ENCODE measurements around the gene EML6. TPM values are rescaled to one million over a fixed set of nuclear protein-coding genes. Genes with fewer than 3 reads are reported as not detected.
A peak's percentile ranks its signal among the peaks of the same experiment; 100 is the strongest.

EML6 gene
- polyA plus RNA-seq, 2 of the 4 experiments (the other 2 are of a cell fraction), result 1.4 to 1.5 TPM

GRCh38 chr2:54965425-54965824 lies 242.0 kb downstream of the EML6 start:
- Histone ChIP-seq H3K27ac (no peak overlapping the region), H3K4me3 (no peak overlapping the region), H3K4me1 (no peaks in the 10 kb centered on the region), H3K4me2 (no peak overlapping the region), H3K9me3 (no peaks in the 10 kb centered on the region)
- ATAC-seq (no peak), FAIRE-seq (no peak), DNase-seq (ENCODE audit: low read depth in 1 of 2, low spot score in 1 of 2) (no peak)
- CTCF ChIA-PET, result interaction anchor here (0.7 to 2.1 kb wide), 4 partner anchors 9 to 203 kb away, joined by 3 to 7 read pairs (median 4); no protein-coding TSS in a partner anchor
- WGBS (ENCODE audit: missing lambda C conversion rate), result 96% methylated on average over 6 of the region's 6 CpGs
- POLR2A ChIA-PET, result no interaction called here
- TF ChIP-seq CEBPB (IDR thresholded peaks at IDR 0.05) (no peak), EHF (CRISPR knock-in tag; IDR thresholded peaks at IDR 0.05) (no peak), HOXB13 (CRISPR knock-in tag; IDR thresholded peaks at IDR 0.05; ENCODE audit: low read depth) (no peak), RFX5 (IDR thresholded peaks at IDR 0.05) (no peak), PHF8 (IDR thresholded peaks at IDR 0.05; ENCODE audit: borderline replicate concordance, low read depth) (no peak), MAZ (IDR thresholded peaks at IDR 0.05; ENCODE audit: borderline replicate concordance, low read depth, low read length) (no peak), RAD21 (conservative IDR thresholded peaks at IDR 0.05 in 1 of 2, IDR thresholded peaks at IDR 0.05 in 1 of 2) (no peak), ESRRA (IDR thresholded peaks at IDR 0.05; ENCODE audit: borderline replicate concordance, low read length) (no peak), GATA3 (IDR thresholded peaks at IDR 0.05; ENCODE audit: borderline replicate concordance) (no peak)
- TF ChIP-seq, protein P1, sequence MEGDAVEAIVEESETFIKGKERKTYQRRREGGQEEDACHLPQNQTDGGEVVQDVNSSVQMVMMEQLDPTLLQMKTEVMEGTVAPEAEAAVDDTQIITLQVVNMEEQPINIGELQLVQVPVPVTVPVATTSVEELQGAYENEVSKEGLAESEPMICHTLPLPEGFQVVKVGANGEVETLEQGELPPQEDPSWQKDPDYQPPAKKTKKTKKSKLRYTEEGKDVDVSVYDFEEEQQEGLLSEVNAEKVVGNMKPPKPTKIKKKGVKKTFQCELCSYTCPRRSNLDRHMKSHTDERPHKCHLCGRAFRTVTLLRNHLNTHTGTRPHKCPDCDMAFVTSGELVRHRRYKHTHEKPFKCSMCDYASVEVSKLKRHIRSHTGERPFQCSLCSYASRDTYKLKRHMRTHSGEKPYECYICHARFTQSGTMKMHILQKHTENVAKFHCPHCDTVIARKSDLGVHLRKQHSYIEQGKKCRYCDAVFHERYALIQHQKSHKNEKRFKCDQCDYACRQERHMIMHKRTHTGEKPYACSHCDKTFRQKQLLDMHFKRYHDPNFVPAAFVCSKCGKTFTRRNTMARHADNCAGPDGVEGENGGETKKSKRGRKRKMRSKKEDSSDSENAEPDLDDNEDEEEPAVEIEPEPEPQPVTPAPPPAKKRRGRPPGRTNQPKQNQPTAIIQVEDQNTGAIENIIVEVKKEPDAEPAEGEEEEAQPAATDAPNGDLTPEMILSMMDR (IDR thresholded peaks at IDR 0.05), result no peak
- TF ChIP-seq, protein P2, sequence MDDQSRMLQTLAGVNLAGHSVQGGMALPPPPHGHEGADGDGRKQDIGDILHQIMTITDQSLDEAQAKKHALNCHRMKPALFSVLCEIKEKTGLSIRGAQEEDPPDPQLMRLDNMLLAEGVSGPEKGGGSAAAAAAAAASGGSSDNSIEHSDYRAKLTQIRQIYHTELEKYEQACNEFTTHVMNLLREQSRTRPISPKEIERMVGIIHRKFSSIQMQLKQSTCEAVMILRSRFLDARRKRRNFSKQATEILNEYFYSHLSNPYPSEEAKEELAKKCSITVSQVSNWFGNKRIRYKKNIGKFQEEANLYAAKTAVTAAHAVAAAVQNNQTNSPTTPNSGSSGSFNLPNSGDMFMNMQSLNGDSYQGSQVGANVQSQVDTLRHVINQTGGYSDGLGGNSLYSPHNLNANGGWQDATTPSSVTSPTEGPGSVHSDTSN (IDR thresholded peaks at IDR 0.05), result no peak

DNA sequence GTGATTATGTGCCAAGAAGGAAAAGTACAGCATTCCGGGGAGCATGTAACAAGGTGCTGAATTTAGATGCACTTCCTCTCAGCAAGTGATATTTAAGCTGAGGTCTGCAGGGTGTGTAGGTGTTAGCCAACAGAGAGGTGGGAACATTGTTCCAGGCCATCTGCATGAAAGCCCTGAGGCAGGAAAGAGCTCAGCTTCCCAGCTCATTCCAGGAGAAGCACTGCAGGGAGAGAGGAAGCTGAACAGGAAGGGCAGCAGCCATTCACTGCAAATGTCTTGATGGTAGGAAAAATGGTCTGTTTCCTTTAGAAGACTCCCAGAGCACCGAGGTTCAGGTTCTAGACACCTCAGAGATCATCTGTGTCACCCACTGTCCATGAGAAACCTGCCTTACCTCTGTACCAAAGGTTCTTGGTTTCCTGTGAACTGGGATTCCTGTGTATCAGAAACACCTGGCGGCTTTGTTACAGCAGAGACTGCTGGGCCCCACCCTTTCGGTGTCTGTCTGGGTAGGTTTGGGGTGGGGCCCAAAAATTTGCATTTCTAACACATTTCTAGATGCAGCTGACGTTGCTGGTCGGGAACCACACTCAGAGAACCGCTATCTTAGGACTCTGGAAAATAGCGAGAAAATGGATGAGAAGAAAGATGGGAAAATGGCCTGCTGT lies 242.8 kb downstream of the EML6 start:
- H3K27ac ChIP-seq, result no peak overlapping the region

More for the DNA sequence above, 242.8 kb downstream of the EML6 start:
- WGBS (ENCODE audit: missing lambda C conversion rate), result 90% methylated on average over 8 of the region's 8 CpGs
- no peak overlapping the region for H3K4me2 ChIP-seq
- CTCF ChIA-PET, result interaction anchor here (0.6 to 2.4 kb wide), 5 partner anchors 10 to 210 kb away, joined by 3 to 7 read pairs (median 7); no protein-coding TSS in a partner anchor
- POLR2A ChIA-PET, result no interaction called here
- no peaks in the 10 kb centered on the region for H3K4me1 ChIP-seq
- TF ChIP-seq POLR2AphosphoS2 (conservative IDR thresholded peaks at IDR 0.05; ENCODE audit: low read length) (no peak), HES2 (IDR thresholded peaks at IDR 0.05) (no peak), RFX5 (IDR thresholded peaks at IDR 0.05) (no peak), HOXB13 (CRISPR knock-in tag; IDR thresholded peaks at IDR 0.05; ENCODE audit: low read depth) (no peak), JUN (IDR thresholded peaks at IDR 0.05) (no peak), NR3C1 (IDR thresholded peaks at IDR 0.05) (no peak), RNF2 (IDR thresholded peaks at IDR 0.05; ENCODE audit: borderline replicate concordance, low read depth) (no peak), ESRRA (IDR thresholded peaks at IDR 0.05; ENCODE audit: borderline replicate concordance, low read length) (no peak), HOXB5 (CRISPR knock-in tag; IDR thresholded peaks at IDR 0.05) (no peak), RCOR1 (IDR thresholded peaks at IDR 0.05; ENCODE audit: low read depth, low read length) (no peak), NFE2L2 (conservative IDR thresholded peaks at IDR 0.05; ENCODE audit: low read length) (no peak), KDM5A (IDR thresholded peaks at IDR 0.05) (no peak), FOSL2 (IDR thresholded peaks at IDR 0.05) (no peak), FOSL2 (CRISPR knock-in tag; IDR thresholded peaks at IDR 0.05) (no peak)
- TF ChIP-seq, protein P1 (IDR thresholded peaks at IDR 0.05), result no peak
- TF ChIP-seq, protein P3, sequence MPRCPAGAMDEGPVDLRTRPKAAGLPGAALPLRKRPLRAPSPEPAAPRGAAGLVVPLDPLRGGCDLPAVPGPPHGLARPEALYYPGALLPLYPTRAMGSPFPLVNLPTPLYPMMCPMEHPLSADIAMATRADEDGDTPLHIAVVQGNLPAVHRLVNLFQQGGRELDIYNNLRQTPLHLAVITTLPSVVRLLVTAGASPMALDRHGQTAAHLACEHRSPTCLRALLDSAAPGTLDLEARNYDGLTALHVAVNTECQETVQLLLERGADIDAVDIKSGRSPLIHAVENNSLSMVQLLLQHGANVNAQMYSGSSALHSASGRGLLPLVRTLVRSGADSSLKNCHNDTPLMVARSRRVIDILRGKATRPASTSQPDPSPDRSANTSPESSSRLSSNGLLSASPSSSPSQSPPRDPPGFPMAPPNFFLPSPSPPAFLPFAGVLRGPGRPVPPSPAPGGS (IDR thresholded peaks at IDR 0.05), result no peak
- ATAC-seq (peak in 1 of 2 experiments; percentile 6; a peak in 3 of 6 replicates), FAIRE-seq (no peak), DNase-seq (ENCODE audit: low read depth in 1 of 2, low spot score in 1 of 2) (no peak)
- H3K4me3 ChIP-seq, result no peak overlapping the region
- H3K9me3 ChIP-seq, result no peaks in the 10 kb centered on the region

All from A549 (cell line).